Keratinocyte (primary cell): ENCODE data around the gene GRB2. TPM values are rescaled to one million over a fixed set of nuclear protein-coding genes. Genes with fewer than 3 reads are reported as not detected.

Source experiments
- DNase-seq: peaks from one replicate; pipeline ENCODE4 v3.0.0-alpha.2; 2011; ENCODE audit warnings: low read depth, missing footprints, low spot score
- FAIRE-seq: peaks from 2 replicates; lab custom pipeline; 2011; peaks lifted over from hg19 to GRCh38; lab: Jason Lieb, UNC
- H2AFZ ChIP-seq: 2 replicates; pipeline ENCODE4 v1.6.0; 2012; ENCODE audit warnings: low read length, control low read depth, inconsistent platforms; ENCODE audit not compliant: control insufficient read depth
- H3K27ac ChIP-seq: 2 replicates; pipeline ENCODE4 v1.5.1; 2011; ENCODE audit warnings: low read length; ENCODE audit not compliant: control insufficient read depth, insufficient read depth
- H3K27me3 ChIP-seq: 3 replicates; pipeline ENCODE4 v1.6.0; 2011; ENCODE audit warnings: low read length; ENCODE audit not compliant: control insufficient read depth, insufficient read depth; ENCODE audit errors: extremely low read depth
- H3K36me3 ChIP-seq, 2 experiments: 2 replicates in 1 of 2; 3 replicates in 1 of 2; pipeline ENCODE4 v1.5.1; 2011; ENCODE audit warnings: low read length in 2 of 2, mild to moderate bottlenecking in 1 of 2; ENCODE audit not compliant: control insufficient read depth in 2 of 2, insufficient read depth in 2 of 2; ENCODE audit errors: extremely low read depth in 1 of 2
- H3K4me1 ChIP-seq: 3 replicates; pipeline ENCODE4 v1.5.1; 2011; ENCODE audit warnings: low read length; ENCODE audit not compliant: control insufficient read depth, insufficient read depth; ENCODE audit errors: extremely low read depth
- H3K4me2 ChIP-seq: 3 replicates; pipeline ENCODE4 v1.6.0; 2011; ENCODE audit warnings: low read depth, low read length; ENCODE audit not compliant: control insufficient read depth, insufficient read depth; ENCODE audit errors: extremely low read depth
- H3K4me3 ChIP-seq, 3 experiments: fragments of 200-600 bp in 1 of 3; sonication (generic) in 1 of 3; 2 replicates in 2 of 3; 3 replicates in 1 of 3; pipeline ENCODE4 v1.5.1; 2011 to 2016; ENCODE audit warnings: low read length in 3 of 3, mild to moderate bottlenecking in 3 of 3, control low read depth in 2 of 3, inconsistent platforms in 1 of 3, low read depth in 1 of 3, mixed read lengths in 1 of 3, mixed run types in 1 of 3, moderate library complexity in 1 of 3; ENCODE audit not compliant: control insufficient read depth in 2 of 3, insufficient read depth in 2 of 3; ENCODE audit errors: extremely low read depth in 1 of 3
- H3K79me2 ChIP-seq: 2 replicates; pipeline ENCODE4 v1.6.0; 2012; ENCODE audit warnings: low read length; ENCODE audit not compliant: control insufficient read depth, insufficient read depth
- H3K9ac ChIP-seq: 3 replicates; pipeline ENCODE4 v1.6.0; 2011; ENCODE audit warnings: low read length; ENCODE audit not compliant: control insufficient read depth, insufficient read depth; ENCODE audit errors: extremely low read depth
- H3K9me1 ChIP-seq: 3 replicates; pipeline ENCODE4 v1.6.0; 2011; ENCODE audit warnings: low read length; ENCODE audit not compliant: control insufficient read depth, insufficient read depth; ENCODE audit errors: extremely low read depth
- H3K9me3 ChIP-seq: 2 replicates; pipeline ENCODE4 v1.5.1; 2012; ENCODE audit warnings: low read depth, low read length; ENCODE audit not compliant: control insufficient read depth
- H4K20me1 ChIP-seq: 3 replicates; pipeline ENCODE4 v1.6.0; 2011; ENCODE audit warnings: low read length; ENCODE audit not compliant: control insufficient read depth, insufficient read depth; ENCODE audit errors: extremely low read depth
- CTCF ChIP-seq, 3 experiments: IDR thresholded peaks in 1 of 3; conservative IDR thresholded peaks in 1 of 3; optimal IDR thresholded peaks in 1 of 3; 2 replicates in 2 of 3; 3 replicates in 1 of 3; pipeline versions ENCODE3 to v1.5.1; 2011; ENCODE audit warnings: low read length in 3 of 3, mild to moderate bottlenecking in 3 of 3, moderate library complexity in 2 of 3, control low read depth in 1 of 3, inconsistent platforms in 1 of 3; ENCODE audit not compliant: insufficient read depth in 2 of 3; ENCODE audit errors: extremely low read depth in 1 of 3
- EZH2 ChIP-seq: IDR thresholded peaks from one replicate; pipeline ENCODE4 v1.6.1; 2012; ENCODE audit warnings: inconsistent platforms, mild to moderate bottlenecking, low read length, moderate library complexity
- dilution Hi-C: fragments of 300-500 bp; cut with MboI; formaldehyde crosslinking; loops from one replicate; pipeline ENCODE4 v1.7.0; 2020; ENCODE audit warnings: low sequenced_read_pairs; ENCODE audit not compliant: extremely low pct_ligation_motif_present
- polyA plus RNA-seq, 5 experiments: library from polyadenylated mRNA; depleted of rRNA in 3 of 5; stranded (reverse) in 3 of 5; stranded (forward) in 1 of 5; unstranded in 1 of 5; fragments of >200 nt; gene quantifications; 1 replicate in 1 of 5; 2 replicates in 3 of 5; 3 replicates in 1 of 5; pipeline versions ENCODE4 v1.2.1 to v1.2.3, GENCODE V29; 2011 to 2012; ENCODE audit warnings: missing spikeins in 2 of 5, low read depth in 1 of 5, low replicate concordance in 1 of 5

The GRB2 gene
- polyA plus RNA-seq, 1 donor (not counting 4 experiments of a cell fraction or from before 2014, with no cell fraction given), result 62.0 TPM

DNA sequence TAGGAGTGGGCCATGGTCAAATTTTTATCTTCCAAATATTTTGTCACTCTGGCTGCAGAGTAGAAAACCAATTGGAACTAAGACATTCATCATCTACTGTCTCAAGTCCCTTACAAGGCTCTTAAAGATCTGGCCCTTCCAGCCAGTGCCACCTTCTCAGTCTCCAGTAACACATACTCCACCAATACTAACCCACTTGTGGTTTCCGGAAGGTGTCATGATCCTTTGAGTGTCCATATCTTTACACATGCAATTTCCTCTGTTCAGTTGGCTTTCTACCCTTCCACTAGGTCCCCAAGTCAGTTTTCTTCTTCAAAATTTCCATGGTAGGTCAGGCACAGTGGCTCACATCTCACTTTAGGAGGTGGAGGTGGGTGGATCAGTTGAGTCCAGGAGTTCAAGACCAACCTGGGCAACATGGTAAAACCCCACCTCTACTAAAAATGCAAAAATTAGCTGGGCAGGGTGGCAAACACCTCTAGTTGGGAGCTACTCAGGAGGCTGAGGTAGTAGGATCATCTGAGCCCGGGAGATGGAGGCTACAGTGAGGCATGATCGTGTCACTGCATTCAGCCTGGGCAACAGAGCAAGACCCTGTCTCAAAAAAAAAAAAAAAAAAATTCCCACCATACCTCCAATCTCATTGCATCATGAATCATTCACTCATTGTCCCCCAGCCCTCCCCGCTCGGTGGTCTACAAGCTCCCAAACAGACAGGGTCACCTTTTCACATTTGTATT is 6.0 kb upstream of the GRB2 start:
- no peaks in the 10 kb centered on the region for H3K9me3 ChIP-seq
- FAIRE-seq (no peak), DNase-seq (no peak)
- H3K4me2 ChIP-seq, result no peak overlapping the region
- TF ChIP-seq EZH2, result no peak
- no peak for TF ChIP-seq CTCF (optimal IDR thresholded peaks at IDR 0.05 in 1 of 3, IDR thresholded peaks at IDR 0.05 in 1 of 3, conservative IDR thresholded peaks at IDR 0.05 in 1 of 3; ENCODE audit: extremely low read depth in 1 of 3, insufficient read depth in 2 of 3, low read length in 3 of 3)
- no peak overlapping the region for H3K9ac ChIP-seq
- H3K4me3 ChIP-seq, result no peak overlapping the region
- no peaks in the 10 kb centered on the region for H3K79me2 ChIP-seq
- dilution Hi-C loops, result no loop called here
- peaks cover 3% of the 10 kb centered on the region for H3K4me1 ChIP-seq
- no peaks in the 10 kb centered on the region for H4K20me1 ChIP-seq
- no peaks in the 10 kb centered on the region for H3K27me3 ChIP-seq
- H3K9me1 ChIP-seq, result no peaks in the 10 kb centered on the region
- H2AFZ ChIP-seq, result no peak overlapping the region
- H3K27ac ChIP-seq, result no peak overlapping the region
- no peaks in the 10 kb centered on the region for H3K36me3 ChIP-seq

DNA sequence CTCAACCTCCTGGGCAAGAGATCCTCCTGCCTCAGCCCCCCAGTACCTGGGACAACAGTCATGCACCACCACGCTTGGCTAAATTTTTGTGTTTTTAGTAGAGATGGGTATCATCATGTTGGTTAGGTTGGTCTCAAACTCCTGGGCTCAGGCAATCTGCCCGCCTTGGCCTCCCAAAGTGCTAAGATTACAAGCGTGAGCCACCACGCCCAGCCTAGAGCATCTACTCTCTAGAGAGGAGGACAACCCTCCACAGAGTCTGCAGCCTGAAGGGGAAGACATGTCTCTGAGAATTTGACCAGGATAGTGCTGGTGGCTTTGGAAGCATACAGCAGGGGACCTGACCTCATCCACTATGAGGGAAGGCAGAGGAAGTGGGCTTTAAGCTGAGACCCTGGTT is 4.7 kb upstream of the GRB2 start:
- Histone ChIP-seq H4K20me1 (no peaks in the 10 kb centered on the region), H3K36me3 (no peaks in the 10 kb centered on the region), H3K4me3 (no peak overlapping the region), H3K4me1 (peaks cover 6% of the 10 kb centered on the region), H3K9ac (no peak overlapping the region), H3K27ac (no peak overlapping the region), H3K9me3 (no peaks in the 10 kb centered on the region), H2AFZ (no peak overlapping the region), H3K9me1 (no peaks in the 10 kb centered on the region), H3K79me2 (peaks cover 3% of the 10 kb centered on the region), H3K27me3 (no peaks in the 10 kb centered on the region), H3K4me2 (no peak overlapping the region)
- TF ChIP-seq EZH2, result no peak
- no peak for TF ChIP-seq CTCF (optimal IDR thresholded peaks at IDR 0.05 in 1 of 3, IDR thresholded peaks at IDR 0.05 in 1 of 3, conservative IDR thresholded peaks at IDR 0.05 in 1 of 3; ENCODE audit: extremely low read depth in 1 of 3, insufficient read depth in 2 of 3, low read length in 3 of 3)
- dilution Hi-C loops, result no loop called here
- FAIRE-seq (no peak), DNase-seq (no peak)
